ENCODE data around the gene SEMA5A. TPM values are rescaled to one million over a fixed set of nuclear protein-coding genes. Genes with fewer than 3 reads are reported as not detected.

The SEMA5A gene
- total RNA-seq, 6 experiments from 2014 or later, result 3.1 to 12.6 (median 5.7) TPM

GRCh38 chr5:9529041-9529480, 16.8 kb downstream of the SEMA5A start:
- Histone ChIP-seq H3K4me1 (peaks cover 0 to 27% (median 5%) of the 10 kb centered on the region in 4 donors), H3K36me3 (no peaks in the 10 kb centered on the region), H3K9me3 (no peaks in the 10 kb centered on the region), H3K4me3 (no peak overlapping the region), H3K27ac (peak overlapping the region in 1 of 3 donors; percentile 44), H3K27me3 (no peaks in the 10 kb centered on the region)
- peak; percentile 96 to 99 (median 98) for ATAC-seq
- no peak for TF ChIP-seq POLR2A (IDR thresholded peaks at IDR 0.05)
- no peak for TF ChIP-seq CTCF (IDR thresholded peaks at IDR 0.05)
- WGBS (ENCODE audit: insufficient coverage, low coverage, low lambda C conversion rate, missing lambda C conversion rate), result 28% methylated on average over 6 of the region's 6 CpGs
- intact Hi-C loops (cut with DNase I), result no loop called here
- peak; percentile 81 to 93 (median 93) for DNase-seq

DNA sequence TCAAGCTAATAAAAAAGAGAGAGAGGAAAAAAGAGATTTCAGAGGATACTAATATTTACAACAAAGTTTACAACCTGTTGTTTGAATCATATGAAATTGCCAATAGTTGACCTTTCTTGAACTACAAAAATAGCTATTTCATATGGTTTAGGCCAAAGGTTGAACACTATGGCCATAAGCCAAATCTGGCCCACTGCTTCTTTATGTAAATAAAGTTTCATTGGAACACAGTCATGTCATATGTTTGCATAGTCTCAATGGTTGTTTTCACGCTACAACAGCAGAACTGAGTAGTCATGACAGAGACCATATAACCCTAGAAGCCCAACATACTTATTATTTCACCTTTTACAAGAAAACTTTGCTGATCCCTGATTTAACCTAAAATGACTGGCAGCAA, 20.9 kb downstream of the SEMA5A start:
- WGBS (ENCODE audit: insufficient coverage, low coverage, low lambda C conversion rate, missing lambda C conversion rate), result 30% methylated on average over 1 of the region's 1 CpG
- intact Hi-C loops (cut with DNase I), result no loop called here
- Histone ChIP-seq H3K27ac (no peak overlapping the region), H3K4me3 (no peak overlapping the region), H3K4me1 (peaks cover 0 to 39% (median 8%) of the 10 kb centered on the region in 4 donors), H3K36me3 (no peaks in the 10 kb centered on the region), H3K9me3 (no peaks in the 10 kb centered on the region), H3K27me3 (no peaks in the 10 kb centered on the region)
- DNase-seq (no peak), ATAC-seq (peak; percentile 32 to 66 (median 45))
- no peak for TF ChIP-seq POLR2A (IDR thresholded peaks at IDR 0.05)
- no peak for TF ChIP-seq CTCF (IDR thresholded peaks at IDR 0.05)

DNA sequence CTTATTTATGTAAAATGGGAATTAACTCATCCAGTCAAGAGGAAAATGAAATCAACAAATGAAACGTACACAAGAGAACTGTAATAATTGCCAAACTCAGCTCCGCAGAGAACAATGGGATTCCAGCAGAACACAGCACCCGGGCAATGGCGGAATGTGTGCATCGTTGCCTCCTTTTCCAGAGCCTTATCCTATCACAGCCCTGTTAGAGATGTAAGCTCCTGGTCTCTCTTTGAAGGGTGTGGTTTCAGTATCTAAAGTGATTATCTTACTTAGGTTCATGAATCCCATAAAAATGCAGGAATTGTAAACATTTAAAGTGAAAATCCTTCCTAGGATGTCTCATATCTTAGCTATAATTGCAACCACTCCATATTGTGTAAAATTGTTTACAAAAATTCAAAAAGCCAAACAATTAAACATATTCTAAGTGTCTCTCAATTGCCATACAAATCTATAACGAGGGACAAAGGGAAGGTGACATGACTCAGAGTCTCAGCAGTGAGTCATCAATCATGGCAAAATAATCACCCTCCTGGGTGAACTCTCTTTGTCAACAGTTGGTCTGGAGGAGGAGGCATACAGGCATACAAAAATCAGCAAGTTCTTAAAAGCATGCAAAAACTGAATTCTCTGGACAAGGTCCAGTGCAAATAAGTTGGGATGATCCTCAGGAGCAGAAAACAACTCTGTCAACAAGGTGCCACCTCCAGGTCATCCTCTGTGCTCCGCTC, 22.6 kb downstream of the SEMA5A start:
- no peak for DNase-seq
- Histone ChIP-seq H3K9me3 (no peaks in the 10 kb centered on the region), H3K36me3 (no peaks in the 10 kb centered on the region), H3K4me1 (peaks cover 0 to 27% (median 3%) of the 10 kb centered on the region in 4 donors), H3K27me3 (no peaks in the 10 kb centered on the region), H3K4me3 (no peak overlapping the region), H3K27ac (no peak overlapping the region)
- peak; percentile 59 to 93 (median 82) for ATAC-seq
- intact Hi-C loops (cut with DNase I), result no loop called here
- 59% methylated on average over 7 of the region's 7 CpGs for WGBS (ENCODE audit: insufficient coverage, low coverage, low lambda C conversion rate, missing lambda C conversion rate)
- TF ChIP-seq POLR2A (IDR thresholded peaks at IDR 0.05) (no peak), CTCF (IDR thresholded peaks at IDR 0.05) (no peak)

GRCh38 chr5:9519537-9519936, 26.3 kb downstream of the SEMA5A start:
- ATAC-seq, result peak in 2 of 4 donors; percentile 19 to 27
- intact Hi-C loops (cut with DNase I), result no loop called here
- Histone ChIP-seq H3K4me1 (peaks cover 0 to 17% (median 3%) of the 10 kb centered on the region in 4 donors), H3K9me3 (no peaks in the 10 kb centered on the region), H3K27me3 (no peaks in the 10 kb centered on the region), H3K27ac (no peak overlapping the region), H3K4me3 (no peak overlapping the region), H3K36me3 (no peaks in the 10 kb centered on the region)
- no peak for DNase-seq
- 55% methylated on average over 4 of the region's 4 CpGs for WGBS (ENCODE audit: insufficient coverage, low coverage, low lambda C conversion rate, missing lambda C conversion rate)
- TF ChIP-seq CTCF (IDR thresholded peaks at IDR 0.05) (no peak), POLR2A (IDR thresholded peaks at IDR 0.05) (no peak)
